Caco-2 (cell line): ENCODE measurements around the gene TSPAN15. TPM values are rescaled to one million over a fixed set of nuclear protein-coding genes. Genes with fewer than 3 reads are reported as not detected.

Experiments used
- BruUV-seq: library from RNA; stranded (reverse); fragments of 400-500 nt; replicated peaks from 2 replicates; lab custom pipeline; 2021; lab: Mats Ljungman, UMichigan
- CTCF ChIA-PET: fragments of 300-600 bp; sonication (Branson Sonifier 250); formaldehyde crosslinking; loops from one replicate; lab custom pipeline; 2022; ENCODE audit warnings: antibody characterized with exemption; lab: Charles Lee
- POLR2A ChIA-PET: fragments of 300-600 bp; sonication (Branson Sonifier 250); formaldehyde crosslinking; loops from one replicate; lab custom pipeline; 2022; ENCODE audit warnings: antibody characterized with exemption; lab: Charles Lee
- DNase-seq, 2 experiments: peaks; one replicate each; pipeline versions ENCODE4 v3.0.0 to v3.0.0-alpha.2; 2020 to 2022
- H3K27me3 ChIP-seq: replicated peaks from 2 replicates; pipeline ENCODE4 v1.6.0; 2011; ENCODE audit warnings: low read length; ENCODE audit not compliant: control insufficient read depth, insufficient read depth
- H3K36me3 ChIP-seq: 2 replicates; pipeline ENCODE4 v1.5.1; 2011; ENCODE audit warnings: low read length; ENCODE audit not compliant: control insufficient read depth, insufficient read depth
- H3K4me1 ChIP-seq: fragments of 250-450 bp; sonication (Bioruptor Pico); 2 replicates; pipeline ENCODE4 v1.5.1; 2020; ENCODE audit warnings: mild to moderate bottlenecking
- H3K4me3 ChIP-seq: 2 replicates; pipeline ENCODE4 v1.5.1; 2011; ENCODE audit warnings: low read depth, mild to moderate bottlenecking, control low read depth, low read length
- H3K9me3 ChIP-seq: fragments of 250-450 bp; sonication (Bioruptor Pico); 2 replicates; pipeline ENCODE4 v1.5.1; 2020; ENCODE audit warnings: mild to moderate bottlenecking, moderate library complexity
- H3K27ac Mint-ChIP-seq: one replicate; pipeline ENCODE4 v1.8.0; 2022; ENCODE audit warnings: mixed read lengths; ENCODE audit not compliant: unreplicated experiment
- H3K27me3 Mint-ChIP-seq: one replicate; pipeline ENCODE4 v1.8.0; 2022; ENCODE audit warnings: mixed read lengths; ENCODE audit not compliant: insufficient read depth, unreplicated experiment
- H3K36me3 Mint-ChIP-seq: one replicate; pipeline ENCODE4 v1.8.0; 2022; ENCODE audit warnings: mild to moderate bottlenecking, mixed read lengths; ENCODE audit not compliant: insufficient read depth, unreplicated experiment
- H3K4me1 Mint-ChIP-seq: one replicate; pipeline ENCODE4 v1.8.0; 2022; ENCODE audit warnings: low read depth, mixed read lengths; ENCODE audit not compliant: unreplicated experiment
- H3K4me3 Mint-ChIP-seq: one replicate; pipeline ENCODE4 v1.8.0; 2022; ENCODE audit warnings: mild to moderate bottlenecking, moderate library complexity, mixed read lengths; ENCODE audit not compliant: unreplicated experiment
- H3K9me3 Mint-ChIP-seq: one replicate; pipeline ENCODE4 v1.8.0; 2022; ENCODE audit warnings: mixed read lengths; ENCODE audit not compliant: unreplicated experiment
- intact Hi-C: fragments of 100-400 bp; cut with micrococcal nuclease; formaldehyde crosslinking; loops from one replicate; pipeline ENCODE4 v1.10.0; 2022; ENCODE audit not compliant: unreplicated experiment
- total RNA-seq: library from RNA; stranded (reverse); gene quantifications from 2 replicates; pipeline ENCODE4 v1.2.3, GENCODE V29; 2022
- TF ChIP-seq, protein P1 (sequence below), 2 experiments: fragments of 200-600 bp in 1 of 2; IDR thresholded peaks; 1 replicate in 1 of 2; 2 replicates in 1 of 2; pipeline versions ENCODE4 v1.5.1 to v1.8.0; 2011 to 2022; ENCODE audit warnings: antibody characterized with exemption in 1 of 2, control low read depth in 1 of 2, inconsistent platforms in 1 of 2, low read depth in 1 of 2, low read length in 1 of 2, mild to moderate bottlenecking in 1 of 2, moderate library complexity in 1 of 2; ENCODE audit not compliant: insufficient read depth in 1 of 2, severe bottlenecking in 1 of 2, unreplicated experiment in 1 of 2

The TSPAN15 gene
- total RNA-seq, 1 experiment from 2014 or later: 86.5 TPM

DNA sequence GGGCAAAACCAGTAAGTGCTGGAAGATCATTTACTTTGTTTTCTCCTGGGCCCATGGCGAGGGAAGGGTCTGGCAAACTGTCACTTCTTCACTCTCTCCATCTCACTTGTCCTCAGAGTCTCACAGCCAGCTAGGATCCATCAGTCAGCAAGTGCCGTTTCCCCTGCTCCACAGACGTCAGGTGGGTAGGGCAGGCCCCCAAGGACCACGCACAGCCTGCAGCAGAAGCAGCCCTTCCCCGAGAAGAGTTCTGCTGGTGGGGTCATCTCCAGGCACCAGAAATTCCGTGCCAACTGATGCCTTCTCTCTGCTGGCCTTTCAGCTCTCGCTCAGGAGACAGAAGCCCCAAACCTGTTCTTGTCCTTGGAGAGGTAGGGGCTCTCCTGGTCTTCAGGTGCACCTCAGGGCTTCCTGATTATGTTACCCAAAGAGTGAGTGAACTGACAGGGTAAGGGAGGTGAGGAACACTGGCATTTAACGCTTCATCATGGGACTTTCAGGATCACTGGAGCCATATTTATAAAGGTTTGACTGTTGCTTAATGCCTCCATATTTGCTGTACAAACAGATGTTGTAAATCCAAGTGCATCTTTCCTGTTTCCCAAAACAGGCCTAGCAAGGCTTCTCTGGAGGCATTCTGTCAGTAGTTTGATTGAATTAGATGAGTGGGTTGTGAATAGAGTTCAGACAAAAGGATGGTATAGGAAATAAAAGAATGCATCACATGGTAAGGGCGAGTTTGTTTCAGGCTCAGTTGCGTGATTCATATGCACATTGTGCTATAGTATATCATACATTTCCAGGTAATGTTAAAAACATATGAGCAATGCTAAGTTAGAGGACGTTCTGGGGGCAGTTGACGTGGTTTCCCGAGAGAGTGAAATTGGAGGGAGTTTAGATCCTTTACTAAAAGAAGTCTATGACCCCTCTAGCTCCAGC is 13.7 kb upstream of the TSPAN15 start:
- H3K36me3 Mint-ChIP-seq: peaks cover 18% of the 10 kb centered on the region
- H3K27ac Mint-ChIP-seq: peak overlapping the region; percentile 86
- intact Hi-C loops: loop anchor here (1.0 kb wide), 3 partner anchors 9 to 14 kb away; partner anchors contain the start of gene TSPAN15
- Histone ChIP-seq H3K4me1 (peaks cover 35% of the 10 kb centered on the region), H3K36me3 (no peaks in the 10 kb centered on the region), H3K27me3 (no peaks in the 10 kb centered on the region), H3K4me3 (no peak overlapping the region), H3K9me3 (0 out of 2 replicates have a peak, but pooled peaks cover 4% of the 10 kb centered on the region)
- H3K27me3 Mint-ChIP-seq: no peaks in the 10 kb centered on the region
- H3K4me3 Mint-ChIP-seq: no peak overlapping the region
- H3K9me3 Mint-ChIP-seq: peaks cover 7% of the 10 kb centered on the region
- TF ChIP-seq, protein P1, sequence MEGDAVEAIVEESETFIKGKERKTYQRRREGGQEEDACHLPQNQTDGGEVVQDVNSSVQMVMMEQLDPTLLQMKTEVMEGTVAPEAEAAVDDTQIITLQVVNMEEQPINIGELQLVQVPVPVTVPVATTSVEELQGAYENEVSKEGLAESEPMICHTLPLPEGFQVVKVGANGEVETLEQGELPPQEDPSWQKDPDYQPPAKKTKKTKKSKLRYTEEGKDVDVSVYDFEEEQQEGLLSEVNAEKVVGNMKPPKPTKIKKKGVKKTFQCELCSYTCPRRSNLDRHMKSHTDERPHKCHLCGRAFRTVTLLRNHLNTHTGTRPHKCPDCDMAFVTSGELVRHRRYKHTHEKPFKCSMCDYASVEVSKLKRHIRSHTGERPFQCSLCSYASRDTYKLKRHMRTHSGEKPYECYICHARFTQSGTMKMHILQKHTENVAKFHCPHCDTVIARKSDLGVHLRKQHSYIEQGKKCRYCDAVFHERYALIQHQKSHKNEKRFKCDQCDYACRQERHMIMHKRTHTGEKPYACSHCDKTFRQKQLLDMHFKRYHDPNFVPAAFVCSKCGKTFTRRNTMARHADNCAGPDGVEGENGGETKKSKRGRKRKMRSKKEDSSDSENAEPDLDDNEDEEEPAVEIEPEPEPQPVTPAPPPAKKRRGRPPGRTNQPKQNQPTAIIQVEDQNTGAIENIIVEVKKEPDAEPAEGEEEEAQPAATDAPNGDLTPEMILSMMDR (IDR thresholded peaks at IDR 0.05; ENCODE audit: insufficient read depth in 1 of 2, low read depth in 1 of 2, low read length in 1 of 2, severe bottlenecking in 1 of 2, unreplicated experiment in 1 of 2): no peak
- POLR2A ChIA-PET: interaction anchor here (0.5 to 1.6 kb wide), 4 partner anchors 10 to 67 kb away, joined by 3 to 7 read pairs (median 5); partner anchors contain the start of gene TSPAN15
- CTCF ChIA-PET: interaction anchor here (0.6 to 3.2 kb wide), 5 partner anchors 9 to 62 kb away, joined by 3 to 21 read pairs (median 5); no protein-coding TSS in a partner anchor
- H3K4me1 Mint-ChIP-seq: peaks cover 42% of the 10 kb centered on the region
- no peak for DNase-seq
- BruUV-seq: no TSS peak

DNA sequence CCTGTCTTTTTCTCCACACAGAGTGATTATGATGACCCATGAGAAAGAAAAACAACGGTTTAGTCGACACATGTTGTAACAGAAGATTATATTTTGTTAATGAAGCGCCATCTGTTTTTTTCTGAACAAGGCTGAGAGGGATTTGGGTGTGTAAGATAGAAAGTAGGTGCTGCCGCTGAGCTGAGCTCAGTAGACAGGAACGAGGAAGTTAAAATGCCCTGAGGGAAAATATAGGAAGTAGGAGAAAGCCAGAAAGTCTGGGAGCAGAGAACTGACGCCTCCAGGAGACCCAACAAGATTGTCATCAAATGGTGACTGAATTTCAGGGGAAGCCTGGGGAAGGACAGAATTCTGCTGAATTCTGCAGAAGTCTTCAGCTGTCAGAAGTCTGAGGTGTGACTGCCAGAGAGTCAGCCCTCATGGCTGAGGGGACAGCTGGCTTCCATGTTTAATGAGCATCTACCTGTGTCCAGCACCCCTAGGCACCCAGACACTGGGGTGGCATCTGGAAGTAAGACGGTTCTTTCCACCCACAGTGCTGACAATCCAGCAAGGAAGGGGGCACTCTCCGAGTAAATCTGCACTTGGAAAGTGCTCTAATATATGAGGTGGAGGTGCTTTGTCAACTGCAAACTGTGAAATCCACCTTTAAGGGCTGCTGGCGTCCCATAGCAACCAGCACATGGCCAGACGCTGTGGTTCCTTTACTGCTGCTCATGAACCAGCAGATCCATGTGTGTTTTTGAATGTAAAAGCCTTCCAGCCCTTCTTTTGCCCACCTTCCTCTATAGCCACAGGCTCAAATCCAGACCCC is 12.5 kb upstream of the TSPAN15 start:
- no peak overlapping the region for H3K4me3 ChIP-seq
- intact Hi-C loops: loop anchor here (1.0 kb wide), 3 partner anchors 8 to 13 kb away; partner anchors contain the start of gene TSPAN15
- Mint-ChIP-seq H3K4me1 (peaks cover 42% of the 10 kb centered on the region), H3K36me3 (peaks cover 18% of the 10 kb centered on the region), H3K27me3 (no peaks in the 10 kb centered on the region), H3K27ac (peak overlapping the region; percentile 86), H3K4me3 (peak overlapping the region; percentile 14), H3K9me3 (peaks cover 7% of the 10 kb centered on the region)
- CTCF ChIA-PET: interaction anchor here (0.8 to 3.2 kb wide), 6 partner anchors 8 to 61 kb away, joined by 3 to 21 read pairs (median 6); no protein-coding TSS in a partner anchor
- BruUV-seq: TSS peak; percentile 96
- H3K36me3 ChIP-seq: no peaks in the 10 kb centered on the region
- no peaks in the 10 kb centered on the region for H3K27me3 ChIP-seq
- POLR2A ChIA-PET: interaction anchor here (0.6 to 1.6 kb wide), 4 partner anchors 8 to 30 kb away, joined by 3 to 7 read pairs (median 4); partner anchors contain the start of gene TSPAN15
- TF ChIP-seq, protein P1 (IDR thresholded peaks at IDR 0.05; ENCODE audit: insufficient read depth in 1 of 2, low read depth in 1 of 2, low read length in 1 of 2, severe bottlenecking in 1 of 2, unreplicated experiment in 1 of 2): no peak
- peaks cover 35% of the 10 kb centered on the region for H3K4me1 ChIP-seq
- DNase-seq: peak; percentile 74 to 76
- 0 out of 2 replicates have a peak, but pooled peaks cover 4% of the 10 kb centered on the region for H3K9me3 ChIP-seq
